ENCODE measurements around the gene MIPEP.

GRCh38 chr13:23715762-23716235 lies 173.4 kb downstream of the MIPEP start:
- TF ChIP-seq CTCF (IDR thresholded peaks at IDR 0.05; ENCODE audit: poor library complexity) (peak; percentile 28), EZH2 (IDR thresholded peaks at IDR 0.05; ENCODE audit: borderline replicate concordance) (no peak), EZH2phosphoT487 (IDR thresholded peaks at IDR 0.05; ENCODE audit: low read depth, severe bottlenecking, unreplicated experiment) (no peak)

Measured in hepatocyte (in vitro differentiated cells).